Fibroblast of lung (primary cell): ENCODE data around the gene PCSK9.

ENCODE experiments used
- CTCF ChIP-seq, 2 donors: IDR thresholded peaks in 1 of 2; conservative IDR thresholded peaks in 1 of 2; 1 replicate in 1 of 2; 2 replicates in 1 of 2; pipeline ENCODE4 v1.5.1; 2011 to 2012; ENCODE audit warnings: low read length in 2 of 2, control low read depth in 1 of 2, inconsistent platforms in 1 of 2, low read depth in 1 of 2, mild to moderate bottlenecking in 1 of 2
- EZH2 ChIP-seq: IDR thresholded peaks from 2 replicates; pipeline ENCODE4 v1.5.1; 2012; ENCODE audit warnings: low read length, control low read depth, mild to moderate bottlenecking; ENCODE audit errors: missing control alignments

- TF ChIP-seq CTCF (conservative IDR thresholded peaks at IDR 0.05 in 1 of 2, IDR thresholded peaks at IDR 0.05 in 1 of 2; ENCODE audit: low read depth in 1 of 2, low read length in 2 of 2) = no peak
- no peak for TF ChIP-seq EZH2
Observed at GRCh38 chr1:55015731-55016620, 23.4 kb upstream of the PCSK9 start.
